HG02981 (cell line): Measurements from ENCODE around the gene KCNJ12.

Experiments
- ATAC-seq: cut with Tn5 transposase; IDR thresholded peaks from one replicate; pipeline ENCODE4 v1.9.1; 2021; ENCODE audit warnings: mild to moderate bottlenecking, moderate library complexity; ENCODE audit not compliant: unreplicated experiment

The KCNJ12 gene

DNA sequence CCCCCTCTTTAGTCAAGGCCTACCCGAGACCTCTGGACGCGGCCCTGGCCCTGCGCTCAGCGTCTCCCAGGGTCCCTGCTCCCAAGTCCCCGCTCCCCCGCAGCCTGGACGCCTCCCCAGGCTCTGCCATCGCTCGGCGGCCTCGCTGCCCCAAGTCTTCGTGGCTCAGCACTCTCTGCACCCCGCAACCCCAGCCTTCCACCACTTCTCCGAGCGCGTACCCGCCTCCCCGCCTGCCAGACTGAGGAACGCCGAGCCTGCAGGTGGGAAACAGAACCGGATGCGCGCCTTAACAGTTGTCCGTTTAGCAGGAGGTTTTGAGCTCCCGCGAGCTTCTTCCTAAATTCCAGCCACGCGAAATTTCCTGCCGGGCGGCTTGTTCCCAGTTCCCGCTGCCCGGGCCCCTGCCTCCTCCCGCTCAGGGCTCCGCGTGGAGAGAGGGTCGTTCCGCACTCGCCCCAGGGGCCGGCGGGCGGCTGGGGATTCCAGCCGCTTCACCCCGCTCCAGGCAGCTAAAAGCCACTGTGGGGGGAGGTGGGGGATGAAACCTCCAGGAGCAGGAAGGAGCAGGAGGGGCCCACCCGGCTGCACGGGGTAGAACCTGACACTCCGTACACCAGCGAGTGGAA lies 87.7 kb downstream of the KCNJ12 start:
- no peak for ATAC-seq

DNA sequence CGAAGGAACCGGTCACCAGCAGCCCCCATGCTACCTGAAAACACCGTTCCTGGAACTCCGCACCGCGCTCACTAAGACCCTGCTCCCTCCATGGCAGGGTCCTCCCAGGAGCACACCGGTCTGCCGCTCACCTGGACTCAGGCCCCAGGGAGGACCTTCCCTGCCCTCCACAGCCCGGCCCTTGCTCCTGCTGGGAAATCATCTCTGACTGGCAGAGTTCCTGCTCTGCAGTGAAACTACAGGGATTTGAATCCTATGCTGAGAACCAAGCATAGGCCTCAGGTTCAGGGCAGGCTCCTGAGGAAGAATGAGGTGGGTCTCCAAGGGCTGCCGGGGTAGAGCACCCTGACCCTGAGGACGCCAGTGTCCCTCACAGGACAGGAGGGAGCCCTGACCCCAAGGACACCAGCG lies 88.5 kb downstream of the KCNJ12 start:
- ATAC-seq, result no peak

DNA sequence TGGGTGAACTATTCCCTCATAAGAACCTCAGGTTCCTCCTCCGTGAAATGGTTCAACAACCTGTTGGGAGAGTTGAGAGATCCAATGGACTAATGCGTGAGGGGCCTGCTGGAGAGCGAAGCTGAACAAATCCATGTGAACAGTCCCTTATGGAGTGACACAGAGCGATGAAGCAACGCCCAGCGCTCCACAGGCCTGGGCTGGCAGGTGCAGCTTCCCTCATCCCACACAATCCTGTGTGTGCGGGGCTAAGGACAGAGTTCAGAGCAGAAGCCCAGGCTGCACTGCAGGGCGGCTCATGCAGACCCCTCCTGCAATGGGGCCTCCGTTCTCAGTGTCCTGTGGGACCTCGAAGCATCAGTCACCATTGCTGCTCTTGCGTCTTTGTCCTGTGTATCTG lies 90.4 kb downstream of the KCNJ12 start:
- ATAC-seq, result no peak

DNA sequence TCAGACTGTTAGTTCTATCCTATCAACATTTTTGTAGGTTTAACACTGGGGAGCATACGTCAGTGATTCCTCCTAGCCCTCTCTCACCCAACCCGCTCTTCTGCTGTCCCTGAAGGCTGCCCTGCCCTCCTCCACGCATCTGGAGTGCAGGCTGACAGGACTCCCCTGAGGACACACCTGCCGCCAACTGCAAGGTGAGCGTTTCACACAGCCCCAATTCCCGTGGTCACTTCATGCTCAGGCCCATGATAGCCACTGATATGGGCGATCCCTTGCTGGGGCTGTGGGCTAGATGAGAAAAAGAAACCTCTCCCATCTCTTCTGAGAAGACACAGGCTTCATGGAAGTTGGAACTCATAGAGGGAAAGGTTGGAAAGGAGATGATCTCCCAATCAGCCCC lies 91.0 kb downstream of the KCNJ12 start:
- no peak for ATAC-seq

DNA sequence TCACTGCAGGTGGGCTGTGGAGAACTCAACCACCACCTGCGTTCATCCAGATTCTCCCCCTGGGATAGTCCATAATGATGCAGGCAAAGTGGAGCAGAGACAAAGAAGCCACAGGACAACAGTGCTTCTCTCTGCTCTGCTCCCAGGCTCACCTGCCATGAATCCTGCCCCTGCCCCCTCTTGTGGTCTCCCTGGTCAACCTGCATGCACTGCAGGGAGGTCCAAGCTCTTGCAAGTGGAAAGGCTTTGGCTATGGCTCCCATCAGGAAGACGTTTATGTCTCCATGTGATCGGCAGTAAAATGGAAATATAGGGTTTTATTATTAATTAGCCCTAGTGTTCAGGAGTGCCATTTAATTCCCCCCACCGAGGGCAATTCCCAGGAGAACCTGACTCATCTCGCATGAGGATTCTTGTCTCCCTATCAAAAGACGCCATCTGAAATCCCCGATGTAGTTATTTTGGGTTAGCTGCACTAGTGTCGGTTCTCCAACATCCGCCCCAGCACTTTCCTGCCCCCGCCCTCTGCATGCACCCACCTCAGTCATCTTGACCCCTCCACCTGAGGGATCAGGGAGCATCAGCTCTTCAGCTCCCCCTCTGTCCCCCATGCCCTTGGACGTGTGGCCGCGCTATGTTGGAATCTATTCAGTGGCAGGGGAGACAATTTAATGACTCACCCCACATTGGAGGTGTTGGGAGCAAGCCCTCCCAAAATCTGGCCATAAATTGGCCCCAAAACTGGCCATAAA lies 91.8 kb downstream of the KCNJ12 start:
- ATAC-seq, result no peak
